ENCODE measurements around the gene SYT15B. TPM values are rescaled to one million over a fixed set of nuclear protein-coding genes. Genes with fewer than 3 reads are reported as not detected.
"Not testable (repeated sequence)": the region's sequence is repeated elsewhere in the genome, so short reads cannot be mapped to it uniquely, and the experiment has no call there.

SYT15B gene
- 0.51 and 1.2 TPM in 2 replicates for total RNA-seq

- not testable (repeated sequence) for DNase-seq
Measured at GRCh38 chr10:47763554-47764175, at the start of gene SYT15B. Gene SYT15B (minus strand): TSS chr10:47763592. CDS start chr10:47762640, 952 bp downstream.

GRCh38 chr10:47779590-47779989 lies 16.2 kb upstream of the SYT15B start:
- DNase-seq, result not testable (repeated sequence)

DNA sequence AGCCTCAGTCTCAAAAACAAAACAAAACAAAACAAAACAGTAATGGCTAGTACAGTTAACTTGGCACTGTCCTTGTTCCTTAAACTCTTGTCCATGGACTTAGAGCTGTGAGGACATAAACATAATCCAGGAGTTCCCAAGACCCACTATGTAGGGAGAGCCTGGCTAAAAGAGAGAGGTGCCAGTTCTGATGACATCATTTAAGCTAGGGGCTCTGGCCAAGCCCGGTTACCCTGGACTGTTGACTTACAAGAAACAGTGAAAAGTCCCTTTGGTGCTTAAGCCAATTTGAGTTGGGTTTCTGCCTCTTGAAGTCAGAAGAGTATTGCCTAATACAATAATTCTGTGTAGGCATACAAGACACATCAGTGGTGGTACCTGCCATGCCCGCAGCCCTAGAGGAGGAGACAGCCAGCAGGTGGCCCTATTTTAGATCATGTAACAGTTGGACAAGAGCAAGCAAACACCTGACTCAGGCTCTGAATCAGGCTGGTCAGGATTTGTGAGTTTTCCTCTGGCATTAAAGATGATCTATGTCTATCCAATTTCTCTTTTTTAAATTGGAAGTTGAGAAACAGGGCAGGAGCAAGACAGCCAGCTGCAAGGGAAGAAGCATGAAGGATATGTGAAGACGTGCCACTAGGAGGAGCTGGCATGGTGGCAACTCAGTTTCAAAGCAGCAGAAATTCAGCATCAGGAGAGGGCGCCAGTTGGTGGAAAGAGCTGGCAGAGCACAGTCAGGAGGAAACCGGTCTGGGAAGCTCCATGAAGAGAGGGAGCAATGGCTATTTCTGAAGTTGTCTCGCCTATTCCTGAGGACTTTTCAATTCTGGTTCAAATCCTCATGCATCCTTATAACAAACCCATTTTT lies 12.2 kb upstream of the SYT15B start:
- peak; percentile 69 for DNase-seq

DNA sequence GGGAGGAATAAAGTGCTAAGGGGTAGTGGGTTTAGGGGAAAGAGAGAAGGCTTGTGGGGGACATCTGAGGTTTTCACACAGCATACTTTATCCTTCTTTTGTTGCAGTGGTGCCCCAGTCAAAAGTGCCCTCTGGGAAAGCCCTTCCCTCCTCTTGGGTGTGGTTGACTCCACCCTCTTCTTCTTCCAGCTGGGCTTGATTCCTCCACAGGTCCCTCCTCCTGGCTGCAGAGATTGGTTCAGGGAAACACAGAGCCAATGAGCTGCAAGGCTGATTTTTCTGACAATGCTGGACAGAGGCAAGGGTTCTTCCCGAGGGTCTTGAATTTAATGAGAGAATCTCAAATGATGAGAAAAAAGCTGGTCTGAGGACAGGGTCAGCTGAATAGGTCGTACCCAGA lies 7.4 kb upstream of the SYT15B start:
- not testable (repeated sequence) for DNase-seq

DNA sequence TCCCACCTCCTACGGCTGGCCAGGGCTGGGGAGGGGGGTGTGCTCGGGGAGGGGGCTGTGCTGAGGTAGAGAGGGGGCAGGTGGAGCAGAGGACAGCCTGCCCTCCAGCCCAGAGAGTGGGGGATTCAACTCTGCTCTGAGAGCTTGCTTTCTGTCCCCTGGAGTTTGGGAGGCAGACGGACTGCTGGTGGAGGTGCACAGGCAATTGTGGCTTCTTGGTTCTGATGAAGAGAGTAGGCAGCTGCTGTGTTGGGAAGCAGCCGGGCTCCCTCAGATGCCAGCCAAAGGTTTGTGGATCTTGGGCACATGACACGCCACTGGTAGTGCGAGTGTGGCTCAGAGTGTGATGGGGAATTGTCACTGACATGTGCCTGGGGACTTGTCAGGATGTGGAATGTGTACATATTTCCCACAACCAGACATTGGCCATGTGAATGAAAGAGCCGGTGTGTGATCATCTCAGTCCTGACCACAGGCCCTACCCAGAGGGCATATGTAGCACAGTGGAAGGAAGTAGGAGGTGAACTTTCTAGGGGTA lies 5.3 kb upstream of the SYT15B start:
- not testable (repeated sequence) for DNase-seq

GRCh38 chr10:47768085-47768484 lies 4.7 kb upstream of the SYT15B start:
- DNase-seq, result peak; percentile 33

DNA sequence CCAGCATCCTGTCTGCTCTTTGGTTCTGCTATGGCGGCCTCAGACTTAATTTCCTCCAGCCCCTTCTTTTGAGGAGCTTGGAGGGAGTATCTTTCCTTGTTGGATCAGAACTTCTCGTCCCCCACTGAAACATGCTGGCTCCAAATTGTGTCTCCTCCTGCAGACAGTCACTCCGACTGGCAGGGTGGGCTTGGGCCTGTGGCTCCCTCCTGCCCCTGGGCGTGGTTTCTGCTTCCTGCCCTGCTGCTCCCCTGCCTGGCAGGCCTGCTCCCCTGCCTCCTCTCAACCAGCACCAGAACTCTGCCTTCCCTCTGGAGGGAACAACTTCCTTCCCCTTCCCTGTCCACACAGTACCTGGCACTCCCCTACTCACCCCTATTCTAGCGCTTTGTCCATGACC lies 3.8 kb upstream of the SYT15B start:
- DNase-seq, result not testable (repeated sequence)

DNA sequence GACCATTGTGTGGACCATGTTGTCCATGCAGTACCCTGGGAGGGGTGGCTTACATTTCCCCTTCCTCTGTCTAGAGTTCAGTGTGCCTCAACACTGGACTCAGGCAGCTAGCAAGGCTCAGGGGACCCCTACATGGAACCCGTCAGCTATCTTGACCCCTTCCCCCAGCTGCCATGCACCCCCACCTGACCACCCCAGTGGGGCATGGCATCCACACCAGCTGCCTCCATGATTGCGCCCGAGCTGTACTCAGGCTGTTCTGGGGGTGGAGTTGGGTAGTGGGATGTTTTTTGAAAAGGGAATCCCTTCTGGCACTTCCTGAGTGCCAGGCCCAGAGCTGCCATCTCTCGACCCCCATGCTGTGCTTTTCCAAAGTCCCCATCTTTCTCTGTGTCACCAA lies 1.8 kb upstream of the SYT15B start:
- DNase-seq, result not testable (repeated sequence)

DNA sequence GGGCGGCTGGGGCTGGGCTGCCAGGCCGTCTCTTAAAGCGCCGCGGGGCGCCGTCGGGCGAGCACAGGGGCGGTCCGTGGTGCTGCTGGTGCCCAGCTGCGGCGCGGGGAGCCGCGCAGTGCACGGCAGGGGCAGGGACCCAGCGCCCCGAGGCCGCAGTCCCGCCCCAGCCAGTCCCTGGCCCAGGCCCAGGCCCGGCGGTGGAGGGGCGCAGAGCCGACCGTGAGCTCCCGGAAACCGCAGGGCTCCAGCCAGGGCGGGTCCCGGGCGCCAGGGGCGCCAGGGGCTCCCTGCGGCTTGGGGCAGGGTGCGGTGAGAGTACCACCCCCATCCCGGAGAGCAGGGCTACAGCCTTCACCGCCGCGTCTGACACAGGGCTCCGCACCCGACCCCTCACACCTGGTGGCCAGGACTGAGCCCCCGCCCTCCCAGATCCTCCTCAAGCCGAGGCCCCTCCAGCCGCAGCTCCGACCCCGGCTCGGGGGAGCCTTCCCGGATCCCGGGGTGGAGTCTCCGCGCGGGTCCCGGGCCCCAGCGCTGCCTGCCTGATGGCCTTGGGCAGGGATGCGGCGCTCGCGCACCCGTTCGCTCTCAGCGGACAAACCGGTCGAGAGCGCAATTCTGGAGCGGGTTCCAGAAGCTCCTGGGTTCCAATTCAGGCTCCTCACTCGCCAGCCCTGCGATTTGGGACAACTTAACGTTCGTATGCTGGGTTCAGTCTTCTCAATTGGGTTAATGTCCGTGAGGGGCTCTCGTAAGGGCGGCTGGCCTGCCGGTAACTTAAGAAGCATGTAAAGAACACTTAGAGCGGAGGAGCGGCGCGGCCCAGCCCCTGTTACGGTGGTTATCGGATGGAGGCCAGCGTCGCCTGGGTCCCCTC lies 478 bp downstream of the SYT15B start:
- not testable (repeated sequence) for DNase-seq

DNA sequence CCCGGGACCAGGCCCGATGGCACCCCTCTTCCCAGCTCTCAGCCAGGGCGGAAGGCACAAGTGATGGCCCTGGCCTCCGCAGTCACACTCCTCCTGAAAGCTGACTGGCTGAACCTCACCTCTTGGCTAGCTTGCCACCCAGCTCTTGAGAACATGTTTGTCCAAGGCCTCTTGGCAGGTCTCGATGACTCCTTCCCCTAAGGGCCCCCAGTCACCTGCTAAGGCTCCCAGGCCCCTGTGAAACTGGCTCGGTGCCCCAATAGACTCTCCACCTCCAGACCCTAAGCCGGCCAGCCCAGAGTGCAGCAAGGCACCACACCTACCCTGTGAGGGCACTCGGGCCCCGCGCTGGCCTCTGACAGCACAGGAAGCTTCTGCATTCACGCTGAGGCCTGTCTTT lies 4.5 kb downstream of the SYT15B start:
- not testable (repeated sequence) for DNase-seq

DNA sequence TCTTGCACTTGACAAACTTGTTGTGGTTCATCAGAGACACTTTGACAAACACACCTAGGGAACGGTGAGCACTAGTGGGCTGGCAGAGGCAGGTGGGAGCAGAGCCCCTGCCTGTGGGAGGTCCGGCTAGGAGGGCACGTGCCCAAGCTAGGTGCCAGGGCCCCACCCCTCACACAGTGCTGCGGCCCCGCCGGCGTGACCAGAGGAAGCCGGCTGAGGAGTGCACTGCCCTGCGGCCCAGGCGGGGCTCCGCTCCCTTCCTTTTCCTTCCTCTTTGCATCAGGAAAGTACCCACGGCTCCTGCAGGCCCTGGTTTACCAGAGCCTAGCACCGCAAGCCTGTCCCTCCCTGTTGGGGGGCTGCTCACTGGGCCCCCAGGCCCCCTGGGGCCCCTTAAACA lies 7.2 kb downstream of the SYT15B start:
- DNase-seq, result not testable (repeated sequence)

GRCh38 chr10:47753871-47754270 lies 9.5 kb downstream of the SYT15B start:
- DNase-seq, result not testable (repeated sequence)

- DNase-seq, result not testable (repeated sequence)
Measured at GRCh38 chr10:47753176-47753575, 10.2 kb downstream of the SYT15B start.

GRCh38 chr10:47751821-47752220 lies 11.6 kb downstream of the SYT15B start:
- not testable (repeated sequence) for DNase-seq

DNA sequence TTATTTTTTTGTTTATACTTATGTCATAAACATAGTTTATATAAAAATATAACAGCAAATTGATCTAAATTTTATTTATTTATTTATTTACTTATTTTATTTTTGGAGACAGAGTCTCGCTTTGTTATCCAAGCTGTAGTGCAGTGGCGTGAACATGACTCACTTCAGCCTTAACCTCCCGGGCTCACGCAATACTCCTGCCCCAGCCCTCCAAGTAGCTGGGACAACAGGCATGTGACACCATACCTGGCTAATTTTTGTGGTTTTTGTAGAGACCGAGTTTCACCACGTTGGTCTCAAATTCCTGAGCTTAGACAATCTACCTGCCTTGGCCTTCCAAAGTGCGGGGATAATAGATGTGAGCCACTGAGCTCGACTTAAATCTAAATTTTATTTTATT lies 13.0 kb downstream of the SYT15B start:
- not testable (repeated sequence) for DNase-seq

GRCh38 chr10:47746780-47747376 lies 16.5 kb downstream of the SYT15B start:
- peak; percentile 16 for DNase-seq

- DNase-seq, result not testable (repeated sequence)
Measured at GRCh38 chr10:47744881-47745280, 18.5 kb downstream of the SYT15B start.

DNA sequence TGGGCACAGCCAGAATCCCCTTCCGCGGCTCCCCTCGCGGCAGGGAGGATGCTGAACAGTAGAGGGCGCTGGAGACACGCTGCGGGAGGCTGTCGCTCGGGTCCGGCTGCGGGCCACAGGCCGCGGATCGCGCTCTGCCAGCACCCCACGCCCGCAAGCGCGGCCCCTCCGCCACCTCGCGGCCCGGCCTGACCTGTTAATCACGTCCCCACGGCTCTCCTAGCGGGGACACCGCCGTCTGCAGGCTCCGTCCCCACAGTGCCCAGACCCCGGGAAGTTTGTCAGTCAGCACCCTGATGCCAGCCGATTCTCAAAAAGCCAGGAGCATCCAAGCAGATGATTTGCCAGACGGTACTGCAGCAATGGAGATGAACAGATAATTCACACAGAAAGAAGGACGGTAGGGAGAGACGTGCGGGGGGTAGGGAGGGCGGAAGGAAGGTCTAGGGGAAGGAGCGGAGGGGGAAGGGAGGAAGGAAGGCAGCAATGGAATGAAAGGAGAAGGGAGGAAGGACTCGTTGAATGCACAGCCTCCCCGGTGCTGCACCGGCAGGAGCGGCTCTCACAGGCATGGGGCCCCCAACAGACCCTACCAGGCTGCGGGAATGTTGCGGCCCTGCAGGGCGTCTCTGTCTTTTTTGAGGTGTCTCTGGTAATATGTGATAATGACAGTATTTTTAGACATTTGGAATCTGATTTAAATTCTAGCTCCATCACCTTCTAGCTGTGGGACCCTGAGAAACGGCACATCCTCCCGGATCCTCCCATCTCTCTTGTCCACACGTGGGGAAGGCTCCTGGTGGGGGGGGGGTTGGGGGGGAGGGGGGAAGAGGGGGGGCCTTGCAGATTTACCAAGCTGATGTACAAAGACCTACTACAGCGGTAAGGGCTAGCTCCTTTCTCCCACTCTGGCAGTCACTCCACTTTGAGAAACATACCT lies 19.5 kb downstream of the SYT15B start:
- not testable (repeated sequence) for DNase-seq

DNA sequence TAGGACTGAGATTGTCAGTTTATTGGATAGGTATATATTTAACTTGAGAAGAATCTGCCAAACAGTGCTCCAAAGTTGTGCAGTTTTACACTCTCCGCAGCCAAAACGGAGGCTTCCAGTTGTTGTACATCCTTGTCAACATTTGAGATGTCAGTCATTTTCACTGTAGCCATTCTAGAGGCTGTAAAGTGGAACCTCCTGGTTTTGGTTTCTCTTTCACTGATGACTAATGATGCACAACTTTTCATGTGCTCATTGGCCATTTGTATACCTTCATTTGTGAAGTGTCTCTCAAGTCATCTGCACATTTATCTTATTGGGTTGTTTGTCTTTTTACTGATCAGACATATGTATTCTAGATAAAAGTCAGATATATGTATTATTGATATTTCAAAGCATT lies 22.5 kb downstream of the SYT15B start:
- not testable (repeated sequence) for DNase-seq

DNA sequence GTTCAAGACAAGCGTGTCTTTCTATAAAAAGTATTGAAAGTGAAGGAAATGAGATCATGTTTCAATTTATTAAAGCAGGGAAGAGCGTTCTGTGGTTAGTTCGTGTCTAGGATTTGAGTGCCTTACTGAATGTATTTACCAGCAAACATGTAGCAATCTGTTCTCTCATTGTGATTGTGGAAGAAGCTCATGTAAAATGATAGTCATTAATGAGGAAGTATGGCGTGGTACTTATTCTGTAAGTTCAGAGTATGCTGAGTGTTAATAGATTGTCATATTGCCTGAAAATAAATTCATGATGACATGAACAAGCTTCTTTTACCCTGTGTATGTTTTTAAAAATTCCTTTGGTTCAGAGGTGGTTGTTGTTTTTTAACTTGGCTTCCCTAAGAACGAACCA lies 32.5 kb downstream of the SYT15B start:
- DNase-seq, result not testable (repeated sequence)

- not testable (repeated sequence) for DNase-seq
Measured at GRCh38 chr10:47725740-47726139, 37.7 kb downstream of the SYT15B start.
